ENCODE results near the gene ANKRD31. TPM values are rescaled to one million over a fixed set of nuclear protein-coding genes. Genes with fewer than 3 reads are reported as not detected.
"Not testable (repeated sequence)": the region's sequence is repeated elsewhere in the genome, so short reads cannot be mapped to it uniquely, and the experiment has no call there.

Gene ANKRD31
- polyA plus RNA-seq, 1 donor: 0.21 TPM

- no peak for DNase-seq
- H3K4me1 ChIP-seq (ENCODE audit: control insufficient read depth, insufficient read depth, low read length): no peaks in the 10 kb centered on the region
- H3K27ac ChIP-seq (ENCODE audit: low read length): no peak overlapping the region
- H3K9me3 ChIP-seq (ENCODE audit: control insufficient read depth, low read depth, low read length): no peaks in the 10 kb centered on the region
- no peaks in the 10 kb centered on the region for H3K27me3 ChIP-seq (ENCODE audit: control insufficient read depth, insufficient read depth, low read length)
- no peak overlapping the region for H3K4me3 ChIP-seq (ENCODE audit: low read length)
- H3K36me3 ChIP-seq (ENCODE audit: control insufficient read depth, insufficient read depth, low read length): no peaks in the 10 kb centered on the region
- WGBS (ENCODE audit: insufficient coverage, low lambda C conversion rate): no CpG with 5 or more reads among the region's 6 CpGs
These were observed 43.9 kb downstream of the ANKRD31 start for GRCh38 chr5:75192804-75193203.

- Histone ChIP-seq H3K36me3 (ENCODE audit: control insufficient read depth, insufficient read depth, low read length) (no peaks in the 10 kb centered on the region), H3K27ac (ENCODE audit: low read length) (no peak overlapping the region), H3K4me1 (ENCODE audit: control insufficient read depth, insufficient read depth, low read length) (no peaks in the 10 kb centered on the region), H3K4me3 (ENCODE audit: low read length) (no peak overlapping the region), H3K27me3 (ENCODE audit: control insufficient read depth, insufficient read depth, low read length) (no peaks in the 10 kb centered on the region), H3K9me3 (ENCODE audit: control insufficient read depth, low read depth, low read length) (no peaks in the 10 kb centered on the region)
- DNase-seq: no peak
These were observed 44.4 kb downstream of the ANKRD31 start for GRCh38 chr5:75192264-75192663.

GRCh38 chr5:75190227-75190626, 46.5 kb downstream of the ANKRD31 start:
- Histone ChIP-seq H3K9me3 (ENCODE audit: control insufficient read depth, low read depth, low read length) (no peaks in the 10 kb centered on the region), H3K27ac (ENCODE audit: low read length) (no peak overlapping the region), H3K4me1 (ENCODE audit: control insufficient read depth, insufficient read depth, low read length) (no peaks in the 10 kb centered on the region), H3K27me3 (ENCODE audit: control insufficient read depth, insufficient read depth, low read length) (no peaks in the 10 kb centered on the region), H3K36me3 (ENCODE audit: control insufficient read depth, insufficient read depth, low read length) (no peaks in the 10 kb centered on the region), H3K4me3 (ENCODE audit: low read length) (no peak overlapping the region)
- DNase-seq: no peak
- whole genome bisulfite sequencing (ENCODE audit: insufficient coverage, low lambda C conversion rate): 100% methylated on average over 1 of the region's 3 CpGs

GRCh38 chr5:75189353-75189752, 47.3 kb downstream of the ANKRD31 start:
- no peak for DNase-seq
- no peak overlapping the region for H3K27ac ChIP-seq (ENCODE audit: low read length)
- H3K4me1 ChIP-seq (ENCODE audit: control insufficient read depth, insufficient read depth, low read length): no peaks in the 10 kb centered on the region
- no CpG with 5 or more reads among the region's 2 CpGs for WGBS (ENCODE audit: insufficient coverage, low lambda C conversion rate)
- no peaks in the 10 kb centered on the region for H3K9me3 ChIP-seq (ENCODE audit: control insufficient read depth, low read depth, low read length)
- no peaks in the 10 kb centered on the region for H3K27me3 ChIP-seq (ENCODE audit: control insufficient read depth, insufficient read depth, low read length)
- H3K36me3 ChIP-seq (ENCODE audit: control insufficient read depth, insufficient read depth, low read length): no peaks in the 10 kb centered on the region
- no peak overlapping the region for H3K4me3 ChIP-seq (ENCODE audit: low read length)

GRCh38 chr5:75185763-75186162, 50.9 kb downstream of the ANKRD31 start:
- no peak overlapping the region for H3K4me3 ChIP-seq (ENCODE audit: low read length)
- no peak overlapping the region for H3K27ac ChIP-seq (ENCODE audit: low read length)
- no peak for DNase-seq
- H3K4me1 ChIP-seq (ENCODE audit: control insufficient read depth, insufficient read depth, low read length): no peaks in the 10 kb centered on the region
- no peaks in the 10 kb centered on the region for H3K27me3 ChIP-seq (ENCODE audit: control insufficient read depth, insufficient read depth, low read length)
- H3K9me3 ChIP-seq (ENCODE audit: control insufficient read depth, low read depth, low read length): no peaks in the 10 kb centered on the region
- no peaks in the 10 kb centered on the region for H3K36me3 ChIP-seq (ENCODE audit: control insufficient read depth, insufficient read depth, low read length)
- no CpG with 5 or more reads among the region's 1 CpG for WGBS (ENCODE audit: insufficient coverage, low lambda C conversion rate)

GRCh38 chr5:75176009-75176408, 60.7 kb downstream of the ANKRD31 start:
- not testable (repeated sequence) for H3K36me3 ChIP-seq (ENCODE audit: control insufficient read depth, insufficient read depth, low read length); H3K9me3 ChIP-seq (ENCODE audit: control insufficient read depth, low read depth, low read length); DNase-seq; H3K27ac ChIP-seq (ENCODE audit: low read length); H3K4me3 ChIP-seq (ENCODE audit: low read length); H3K27me3 ChIP-seq (ENCODE audit: control insufficient read depth, insufficient read depth, low read length); H3K4me1 ChIP-seq (ENCODE audit: control insufficient read depth, insufficient read depth, low read length)
- WGBS (ENCODE audit: insufficient coverage, low lambda C conversion rate): no CpG with 5 or more reads among the region's 7 CpGs

GRCh38 chr5:75174872-75175271, 61.8 kb downstream of the ANKRD31 start:
- H3K4me1 ChIP-seq (ENCODE audit: control insufficient read depth, insufficient read depth, low read length); H3K36me3 ChIP-seq (ENCODE audit: control insufficient read depth, insufficient read depth, low read length); H3K27me3 ChIP-seq (ENCODE audit: control insufficient read depth, insufficient read depth, low read length); DNase-seq; H3K9me3 ChIP-seq (ENCODE audit: control insufficient read depth, low read depth, low read length); H3K4me3 ChIP-seq (ENCODE audit: low read length); H3K27ac ChIP-seq (ENCODE audit: low read length): not testable (repeated sequence)
- WGBS (ENCODE audit: insufficient coverage, low lambda C conversion rate): no CpG with 5 or more reads among the region's 4 CpGs

- H3K4me3 ChIP-seq (ENCODE audit: low read length): no peak overlapping the region
- no peaks in the 10 kb centered on the region for H3K9me3 ChIP-seq (ENCODE audit: control insufficient read depth, low read depth, low read length)
- H3K36me3 ChIP-seq (ENCODE audit: control insufficient read depth, insufficient read depth, low read length): no peaks in the 10 kb centered on the region
- DNase-seq: no peak
- H3K27me3 ChIP-seq (ENCODE audit: control insufficient read depth, insufficient read depth, low read length): no peaks in the 10 kb centered on the region
- peaks cover 14% of the 10 kb centered on the region for H3K4me1 ChIP-seq (ENCODE audit: control insufficient read depth, insufficient read depth, low read length)
- H3K27ac ChIP-seq (ENCODE audit: low read length): no peak overlapping the region
- WGBS (ENCODE audit: insufficient coverage, low lambda C conversion rate): 67% methylated on average over 1 of the region's 2 CpGs
These were observed 67.2 kb downstream of the ANKRD31 start for GRCh38 chr5:75169516-75169915.

GRCh38 chr5:75168026-75168735, 68.5 kb downstream of the ANKRD31 start:
- peak; percentile 60 to 85 for DNase-seq
- Histone ChIP-seq H3K36me3 (ENCODE audit: control insufficient read depth, insufficient read depth, low read length) (no peaks in the 10 kb centered on the region), H3K4me1 (ENCODE audit: control insufficient read depth, insufficient read depth, low read length) (peaks cover 14% of the 10 kb centered on the region), H3K27ac (ENCODE audit: low read length) (peak overlapping the region; percentile 57), H3K27me3 (ENCODE audit: control insufficient read depth, insufficient read depth, low read length) (no peaks in the 10 kb centered on the region), H3K9me3 (ENCODE audit: control insufficient read depth, low read depth, low read length) (no peaks in the 10 kb centered on the region), H3K4me3 (ENCODE audit: low read length) (no peak overlapping the region)
- WGBS (ENCODE audit: insufficient coverage, low lambda C conversion rate): 20% methylated on average over 1 of the region's 2 CpGs

- Histone ChIP-seq H3K36me3 (ENCODE audit: control insufficient read depth, insufficient read depth, low read length) (no peaks in the 10 kb centered on the region), H3K27me3 (ENCODE audit: control insufficient read depth, insufficient read depth, low read length) (no peaks in the 10 kb centered on the region), H3K4me3 (ENCODE audit: low read length) (no peak overlapping the region), H3K27ac (ENCODE audit: low read length) (peak overlapping the region; percentile 57), H3K4me1 (ENCODE audit: control insufficient read depth, insufficient read depth, low read length) (peaks cover 14% of the 10 kb centered on the region), H3K9me3 (ENCODE audit: control insufficient read depth, low read depth, low read length) (no peaks in the 10 kb centered on the region)
- DNase-seq: peak in 1 of 2 donors; percentile 9
These were observed 69.3 kb downstream of the ANKRD31 start for GRCh38 chr5:75167345-75167744.

- H3K4me1 ChIP-seq (ENCODE audit: control insufficient read depth, insufficient read depth, low read length); H3K27me3 ChIP-seq (ENCODE audit: control insufficient read depth, insufficient read depth, low read length); H3K36me3 ChIP-seq (ENCODE audit: control insufficient read depth, insufficient read depth, low read length); DNase-seq; H3K27ac ChIP-seq (ENCODE audit: low read length); H3K4me3 ChIP-seq (ENCODE audit: low read length): not testable (repeated sequence)
- peaks cover 16% of the 10 kb centered on the region for H3K9me3 ChIP-seq (ENCODE audit: control insufficient read depth, low read depth, low read length)
- no CpG with 5 or more reads among the region's 3 CpGs for WGBS (ENCODE audit: insufficient coverage, low lambda C conversion rate)
These were observed 75.2 kb downstream of the ANKRD31 start for GRCh38 chr5:75161508-75161907.
